SKM-1 treated with dmso at 0.1 percent for 144 hours (cell line): ENCODE data around the gene CORIN.
"Not testable (repeated sequence)": the region's sequence is repeated elsewhere in the genome, so short reads cannot be mapped to it uniquely, and the experiment has no call there.

Source experiments
- DNase-seq: peaks from one replicate; lab custom pipeline; 2025; ENCODE audit not compliant: unreplicated experiment; lab: John Stamatoyannopoulos, UW

The CORIN gene

DNA sequence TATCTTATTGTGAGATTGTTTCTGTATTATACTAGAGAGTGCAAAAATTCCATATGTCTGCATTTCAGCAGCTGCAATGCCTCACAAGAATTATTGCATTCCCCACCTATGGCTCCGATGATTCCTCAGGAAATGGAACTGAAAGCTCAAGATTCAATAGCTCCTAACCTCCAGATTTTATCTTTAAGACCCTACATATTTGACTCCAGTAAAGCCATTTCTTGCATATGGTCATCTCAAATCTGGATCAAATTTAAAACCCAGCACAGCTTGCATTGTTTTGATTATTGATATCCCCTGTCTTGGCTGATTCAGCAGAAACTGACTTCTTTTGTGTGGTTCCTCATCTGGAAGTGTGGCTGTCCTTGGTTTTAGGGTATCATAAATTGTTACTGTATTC, 142.6 kb downstream of the CORIN start:
- no peak for DNase-seq

- DNase-seq: no peak
These were observed 143.5 kb downstream of the CORIN start for GRCh38 chr4:47694322-47694721.

- DNase-seq: no peak
These were observed 145.2 kb downstream of the CORIN start for GRCh38 chr4:47692691-47693090.

GRCh38 chr4:47691757-47692383, 146.0 kb downstream of the CORIN start:
- not testable (repeated sequence) for DNase-seq

DNA sequence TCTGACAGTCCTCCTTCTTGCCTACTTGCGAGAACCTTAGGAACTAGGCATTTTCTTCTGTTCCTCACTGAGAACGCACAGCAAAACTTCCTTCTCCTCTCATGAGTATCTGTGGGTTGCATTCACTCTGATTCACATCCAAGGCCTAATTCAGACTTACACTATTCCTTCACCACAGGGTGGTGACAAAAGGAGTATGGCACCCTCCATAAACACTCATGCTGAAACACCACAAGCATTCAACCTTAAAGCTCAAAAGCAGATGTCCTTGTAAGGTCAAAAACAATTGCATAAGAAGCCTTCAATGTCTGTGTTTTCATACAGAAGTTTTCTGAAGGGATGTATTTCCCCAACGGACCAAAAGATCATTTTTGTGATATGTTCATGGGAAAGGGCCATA, 147.3 kb downstream of the CORIN start:
- no peak for DNase-seq

DNA sequence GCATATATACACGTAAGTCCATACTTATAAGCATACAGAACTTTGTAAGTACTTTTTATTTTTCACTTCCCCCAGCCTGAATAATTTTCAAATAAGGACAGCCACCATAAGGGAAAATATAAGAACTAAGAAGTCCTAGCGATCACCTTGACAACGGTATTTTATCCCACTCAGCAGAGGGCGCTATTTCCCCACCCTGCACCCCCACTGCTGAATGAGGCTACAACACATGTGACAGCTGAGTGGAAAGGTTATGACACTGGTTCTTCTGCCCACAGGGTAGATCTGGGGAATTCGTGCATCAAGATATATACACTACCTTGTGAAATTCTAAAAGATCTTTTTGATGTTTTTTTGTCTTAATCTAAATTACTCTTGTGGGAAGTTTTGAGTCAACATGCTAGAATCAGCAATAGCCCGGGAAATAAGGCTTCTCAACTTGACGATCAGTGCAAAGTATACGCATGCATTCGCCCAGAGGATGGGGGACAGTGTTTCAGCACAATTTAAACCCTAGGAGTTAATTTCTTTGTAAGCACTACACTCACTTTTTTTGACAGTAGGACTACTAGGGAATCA, 151.5 kb downstream of the CORIN start:
- peak; percentile 47 for DNase-seq

- peak; percentile 38 for DNase-seq
These were observed 162.1 kb downstream of the CORIN start for GRCh38 chr4:47675806-47676205.

DNA sequence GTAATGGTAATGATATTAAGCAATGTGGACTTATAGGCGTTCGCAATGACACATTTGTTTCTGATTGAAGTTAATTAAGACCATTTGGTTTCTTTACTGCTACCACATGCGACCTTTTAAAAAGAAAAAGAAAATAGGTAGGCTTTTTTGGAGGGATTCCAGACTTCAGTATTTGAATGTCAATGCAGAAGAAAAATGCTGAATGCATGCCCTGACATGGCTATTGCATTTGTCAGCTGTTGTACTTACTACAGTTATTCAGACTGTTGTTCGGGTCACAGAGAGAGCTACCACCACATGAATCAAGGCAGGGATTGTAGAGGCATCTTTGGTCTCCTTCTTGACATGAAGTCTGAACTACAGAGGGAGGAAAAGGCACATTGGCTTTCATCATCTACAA, 163.7 kb downstream of the CORIN start:
- no peak for DNase-seq

DNA sequence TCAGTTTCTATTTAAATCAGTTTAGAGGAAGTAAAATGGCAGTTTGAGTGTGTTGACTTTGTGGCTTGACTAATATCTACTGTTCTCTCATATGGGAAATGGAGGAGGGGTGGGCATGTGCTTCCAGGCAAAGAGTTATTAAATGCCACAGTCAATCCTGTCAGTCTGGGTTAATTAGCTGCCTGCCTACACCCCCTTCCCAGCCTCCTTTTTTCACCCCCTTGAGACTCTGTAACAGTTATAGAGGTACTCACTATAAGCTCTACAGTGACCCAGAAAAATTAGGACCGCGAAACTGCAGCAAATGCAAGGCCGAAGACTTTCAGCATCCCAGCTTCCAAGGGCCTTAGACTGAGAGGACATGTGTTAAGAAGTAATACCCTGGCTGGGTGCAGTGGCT, 165.2 kb downstream of the CORIN start:
- no peak for DNase-seq

DNA sequence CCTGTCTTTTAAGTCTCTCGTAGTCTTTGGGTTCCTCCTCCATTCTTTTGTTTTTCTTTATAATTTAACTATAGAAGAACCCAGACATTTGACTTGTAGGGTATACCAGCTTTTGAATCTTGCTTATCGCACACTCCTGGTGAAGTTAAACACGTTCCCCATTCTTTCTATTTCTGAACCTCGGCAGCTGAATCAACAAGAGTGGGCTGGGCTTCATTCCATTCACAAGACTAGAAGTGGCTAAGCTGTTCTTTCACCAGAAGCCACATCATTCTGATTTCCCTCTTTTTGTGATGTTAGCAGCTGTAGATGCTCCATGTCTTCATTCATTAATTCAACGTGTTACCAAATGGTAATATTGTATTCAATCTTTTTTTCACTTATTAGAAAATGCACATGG, 167.9 kb downstream of the CORIN start:
- DNase-seq: no peak

- DNase-seq: peak; percentile 24
These were observed 169.0 kb downstream of the CORIN start for GRCh38 chr4:47668810-47669408.

DNA sequence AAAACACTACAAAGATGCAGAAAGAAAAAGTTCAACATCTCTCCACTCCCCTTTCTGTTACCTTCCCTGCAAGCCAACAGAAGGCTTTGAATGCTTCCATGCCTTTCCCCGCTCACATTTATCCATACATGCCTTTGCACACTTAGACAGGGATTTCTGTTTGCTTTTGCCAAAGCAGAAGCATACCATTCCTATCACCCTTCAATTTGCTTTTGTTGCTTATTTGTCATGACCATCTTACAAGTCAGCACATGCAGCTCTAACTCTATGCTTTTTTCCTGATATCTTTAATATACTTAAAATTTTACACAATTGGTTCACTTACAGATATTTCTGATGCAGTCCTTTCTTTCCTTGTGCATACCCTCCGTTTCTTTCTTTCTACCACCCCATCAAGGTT, 169.6 kb downstream of the CORIN start:
- DNase-seq: no peak

GRCh38 chr4:47667552-47667951, 170.3 kb downstream of the CORIN start:
- DNase-seq: no peak

- no peak for DNase-seq
These were observed 173.6 kb downstream of the CORIN start for GRCh38 chr4:47664051-47664826.

DNA sequence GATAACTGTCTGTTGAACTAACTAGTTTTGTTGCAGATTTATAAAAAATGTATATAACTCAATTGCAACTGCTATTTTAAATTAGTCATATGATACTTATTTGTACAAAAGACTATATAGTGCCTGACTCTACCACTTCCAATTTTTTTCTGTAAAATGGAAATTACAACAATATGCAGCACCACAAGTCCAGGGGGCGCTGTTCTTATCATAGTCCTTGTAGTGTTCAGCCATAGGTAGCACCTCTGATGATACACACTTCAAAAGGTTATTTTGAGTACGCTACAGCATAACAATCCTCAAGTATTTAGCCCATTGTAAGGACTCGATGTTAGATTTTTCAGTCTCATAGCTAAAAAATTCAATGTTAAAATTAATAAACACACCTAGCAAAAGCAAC, 174.9 kb downstream of the CORIN start:
- DNase-seq: peak; percentile 35

DNA sequence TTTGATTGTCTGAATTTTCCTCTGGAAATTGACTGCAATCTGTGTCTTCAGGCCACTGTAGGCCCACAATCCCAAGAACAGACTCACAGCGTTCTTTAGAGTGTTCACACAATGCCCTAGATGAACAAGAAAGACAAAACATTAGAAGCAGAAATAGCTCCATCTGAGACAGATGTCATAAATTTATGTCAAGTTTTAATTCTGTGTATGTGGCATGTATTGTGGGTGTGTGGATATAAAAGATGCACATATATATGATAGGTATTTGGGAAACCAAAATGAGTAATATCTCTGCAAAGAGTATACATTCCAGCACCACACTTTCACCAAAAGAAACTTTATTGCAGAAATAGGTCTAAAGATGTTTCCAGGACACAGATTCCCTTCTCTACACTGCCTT, 176.1 kb downstream of the CORIN start:
- DNase-seq: no peak

DNA sequence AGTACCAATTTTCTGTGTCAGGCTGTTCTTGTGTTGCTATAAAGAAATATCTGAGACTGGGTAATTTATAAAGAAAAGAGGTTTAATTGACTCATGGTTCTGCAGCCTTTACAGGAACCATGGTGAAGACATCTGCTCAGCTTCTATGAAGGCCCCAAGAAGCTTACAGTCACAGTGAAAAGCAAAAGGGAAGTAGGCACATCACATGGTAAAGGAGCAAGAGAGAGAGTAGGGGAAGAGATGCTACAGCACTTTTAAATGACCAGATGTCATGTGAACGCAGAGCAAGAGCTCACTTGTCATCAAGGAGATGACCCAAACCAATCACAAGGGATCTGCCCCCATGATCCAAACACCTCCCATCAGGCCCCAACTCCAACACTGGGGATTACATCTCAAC, 178.5 kb downstream of the CORIN start:
- peak; percentile 9 for DNase-seq

GRCh38 chr4:47654972-47655693, 182.7 kb downstream of the CORIN start:
- DNase-seq: no peak

GRCh38 chr4:47652092-47652491, 185.8 kb downstream of the CORIN start:
- DNase-seq: no peak

- peak; percentile 4 for DNase-seq
These were observed 186.6 kb downstream of the CORIN start for GRCh38 chr4:47651231-47651630.

DNA sequence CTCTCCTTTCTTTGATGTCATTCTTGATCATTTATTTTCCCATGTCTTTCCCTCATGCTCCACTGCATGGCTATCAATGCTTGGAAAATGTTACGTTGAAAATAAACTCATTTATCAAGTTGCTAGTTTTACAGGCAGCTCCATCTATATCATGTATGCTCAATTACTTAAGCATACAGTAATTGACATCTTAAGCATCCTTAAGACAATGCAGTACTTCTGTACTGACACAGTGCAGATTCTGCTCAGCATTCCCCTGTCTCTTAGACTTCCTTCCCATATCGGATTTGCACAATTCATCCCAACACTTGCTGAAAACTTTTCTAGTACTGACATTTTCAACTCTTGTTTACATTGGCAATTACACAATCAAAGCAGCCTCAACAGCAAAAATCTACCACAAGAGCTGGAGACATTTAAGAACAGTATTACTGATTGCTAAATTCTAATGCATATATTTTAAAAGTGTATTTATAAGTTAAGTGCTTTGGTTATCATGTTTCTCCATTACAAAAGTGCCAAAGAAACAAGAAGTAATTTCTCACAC, 187.2 kb downstream of the CORIN start:
- no peak for DNase-seq
